Mucosa of gallbladder (tissue), 1 donor: ENCODE results near the gene ODF2. TPM values are rescaled to one million over a fixed set of nuclear protein-coding genes. Genes with fewer than 3 reads are reported as not detected.
"Not testable (repeated sequence)": the region's sequence is repeated elsewhere in the genome, so short reads cannot be mapped to it uniquely, and the experiment has no call there.

ENCODE experiments used
- DNase-seq: peaks from one replicate; pipeline ENCODE4 v3.0.0-alpha.2; 2020; ENCODE audit warnings: low spot score
- total RNA-seq: library from RNA; stranded (reverse); gene quantifications from one replicate; pipeline ENCODE4 v1.2.1, GENCODE V29; 2021
- donor health status: DM: no; HTN: no; CAD: no.

ODF2 gene
- 26.4 TPM for total RNA-seq

DNA sequence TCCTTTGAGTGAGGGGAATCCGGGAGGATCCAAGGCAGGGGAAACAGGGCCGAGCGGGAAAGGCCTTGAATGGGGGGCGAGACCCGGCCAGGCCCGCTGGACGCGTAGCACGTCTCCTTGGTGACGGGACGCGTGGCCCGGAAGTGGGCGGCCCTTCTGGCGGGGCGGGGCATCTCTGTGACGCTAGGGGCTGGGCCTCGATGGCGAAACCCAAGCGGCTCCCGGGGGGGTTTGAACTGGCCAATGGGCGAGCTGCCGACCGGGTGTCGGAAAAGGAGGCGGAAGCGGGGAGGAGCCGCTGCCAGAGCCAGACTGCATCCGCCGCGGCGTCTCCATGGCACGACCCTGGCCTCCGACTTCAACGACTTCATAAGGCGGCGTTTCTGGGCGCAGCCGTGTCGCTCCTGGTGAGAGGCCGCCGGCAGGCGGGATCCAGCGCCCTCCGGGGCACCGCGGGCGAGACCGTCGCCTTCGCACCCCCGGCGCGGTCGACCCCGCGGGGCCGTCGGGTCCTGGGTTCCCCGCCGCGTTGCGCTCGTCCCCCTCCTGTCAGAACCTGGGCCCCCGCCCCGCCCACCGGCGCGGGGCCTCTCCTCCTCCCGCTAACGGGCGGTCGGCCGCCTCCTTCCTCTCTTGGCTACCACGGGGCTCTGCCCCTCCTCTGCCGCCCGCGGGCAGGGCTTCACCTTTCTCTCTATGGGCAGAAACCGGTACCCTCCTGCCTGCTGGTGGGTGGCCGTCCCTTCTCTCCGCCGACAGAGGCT, at the start of gene ODF2:
TSS of gene ODF2 (plus strand) at position 158 of the 764 bp plus-strand sequence. CDS start at position 244, 86 bp downstream.
- peak; percentile 98 for DNase-seq

DNA sequence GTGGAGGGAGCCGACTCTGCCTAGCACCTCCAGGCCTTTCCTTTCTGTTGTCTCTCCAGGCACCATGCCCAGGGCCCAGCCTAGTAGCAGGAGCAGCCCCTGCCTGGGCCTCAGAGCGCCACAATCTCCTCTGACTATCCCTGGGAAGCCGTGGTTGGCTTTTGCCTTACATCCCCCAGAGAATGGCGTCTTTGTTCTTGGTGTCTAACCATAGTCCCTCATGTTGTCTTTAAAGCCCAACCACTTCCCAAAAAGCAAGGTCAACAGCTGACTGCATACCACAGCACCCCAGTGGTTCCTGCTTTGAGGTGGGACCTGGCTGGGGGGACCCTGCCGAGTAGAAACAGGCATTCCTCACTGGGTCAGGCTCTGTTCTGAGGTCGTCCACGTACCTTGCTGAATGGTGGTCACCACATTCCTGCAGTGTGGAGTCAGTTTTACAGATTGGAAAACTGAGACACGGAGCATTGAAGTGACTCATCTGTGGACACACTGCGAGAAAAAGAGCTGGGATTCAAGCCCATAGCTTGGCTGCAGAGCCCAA, 48.9 kb upstream of the ODF2 start:
- DNase-seq, result no peak

DNA sequence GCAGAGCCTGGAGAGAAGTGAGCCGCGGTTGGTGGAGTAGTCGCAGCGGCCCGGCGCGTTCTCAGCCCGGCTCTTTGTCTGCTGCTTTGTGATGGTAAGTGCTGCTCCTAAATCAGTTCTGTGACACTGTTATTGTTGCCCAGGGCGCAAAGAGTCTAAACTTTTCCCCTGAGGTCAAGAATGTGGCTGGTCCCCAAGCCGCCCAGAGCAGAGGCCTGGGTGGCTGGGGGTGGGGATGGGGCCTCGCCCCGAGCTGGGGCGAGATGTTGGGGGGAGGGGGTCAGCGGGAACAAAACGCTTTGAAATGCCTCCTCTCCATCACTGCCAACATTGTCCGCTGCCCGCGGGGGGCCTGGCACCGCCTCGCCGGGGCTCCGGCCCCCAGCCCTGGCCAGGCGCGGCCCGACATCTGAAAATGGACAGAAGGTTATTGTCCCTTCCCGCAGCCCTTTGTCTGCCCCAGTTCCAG, 46.8 kb upstream of the ODF2 start:
- no peak for DNase-seq

DNA sequence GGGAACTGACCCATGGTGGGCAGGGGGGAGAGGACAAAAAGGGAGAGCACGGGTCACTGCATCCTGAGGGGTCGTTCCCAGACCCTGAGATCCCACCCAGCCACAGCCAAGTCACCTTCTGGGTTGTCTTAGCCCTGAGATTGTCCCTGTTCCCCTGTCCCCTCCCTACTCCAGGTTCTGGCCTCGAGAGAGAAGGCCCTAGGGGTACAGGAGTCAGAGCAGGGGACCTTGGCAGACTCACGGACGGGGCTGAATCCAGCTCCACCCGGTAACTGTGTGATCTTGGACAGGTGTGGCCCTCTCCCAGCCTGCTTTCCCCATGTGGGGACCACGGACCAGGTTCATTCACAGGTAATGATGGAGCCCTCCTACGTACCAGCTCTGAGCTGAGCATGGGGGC, 46.4 kb upstream of the ODF2 start:
- DNase-seq, result no peak

DNA sequence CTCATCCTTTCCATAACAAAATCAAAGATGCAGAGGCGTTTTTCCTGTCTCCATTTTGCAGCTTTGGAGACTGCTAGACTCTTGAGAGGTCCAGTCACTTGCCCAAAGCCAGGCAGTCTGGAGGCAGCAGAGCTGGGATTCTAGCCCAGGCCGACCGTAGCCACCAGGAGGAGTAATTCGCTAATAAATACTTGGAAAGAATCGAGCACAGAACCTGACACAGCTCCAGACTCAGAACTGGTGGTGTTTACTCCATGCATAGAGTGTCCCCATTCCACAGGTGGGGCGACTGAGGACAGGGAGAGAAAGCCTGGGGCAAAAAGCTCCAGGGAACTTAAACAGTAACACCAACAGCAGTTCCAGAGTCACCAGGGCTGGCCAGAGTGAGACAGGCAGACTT, 45.8 kb upstream of the ODF2 start:
- no peak for DNase-seq

DNA sequence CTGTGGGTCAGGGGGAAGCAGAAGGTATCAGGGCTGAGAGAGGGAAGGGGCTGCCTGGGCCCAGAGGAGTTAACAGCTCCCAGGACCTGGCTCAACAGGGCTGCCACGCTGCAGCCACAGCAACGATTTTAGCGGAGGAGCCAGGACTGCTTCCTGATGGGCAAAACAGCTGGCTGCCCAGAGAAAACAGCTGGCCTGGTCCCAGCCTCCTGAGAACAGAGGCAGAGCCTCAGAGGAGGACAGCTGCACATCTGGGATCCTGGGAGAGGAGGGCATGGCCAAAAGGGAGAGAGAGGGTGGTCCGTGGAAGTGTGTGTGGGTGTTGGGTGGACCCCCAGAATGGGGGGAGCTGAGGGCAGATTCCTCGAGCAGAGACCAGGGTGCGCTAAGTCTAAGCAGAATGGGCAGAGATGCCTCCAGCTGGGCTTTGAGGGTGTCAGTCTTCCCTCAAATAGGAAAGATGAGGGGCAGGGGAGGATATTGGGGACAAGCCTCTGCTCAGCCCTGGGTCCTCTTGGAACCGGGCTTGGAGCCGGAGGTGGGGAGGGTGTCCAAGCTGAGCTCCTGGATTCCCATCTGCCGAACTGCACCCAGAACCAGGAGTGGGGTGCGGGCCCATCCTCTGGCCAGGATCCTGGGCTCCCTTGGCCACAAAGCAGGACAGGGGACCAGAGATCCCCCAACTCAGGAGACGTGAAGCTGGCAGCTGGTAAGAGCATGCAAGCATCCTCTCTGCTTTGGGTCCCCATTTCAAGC, 44.3 kb upstream of the ODF2 start:
- no peak for DNase-seq

DNA sequence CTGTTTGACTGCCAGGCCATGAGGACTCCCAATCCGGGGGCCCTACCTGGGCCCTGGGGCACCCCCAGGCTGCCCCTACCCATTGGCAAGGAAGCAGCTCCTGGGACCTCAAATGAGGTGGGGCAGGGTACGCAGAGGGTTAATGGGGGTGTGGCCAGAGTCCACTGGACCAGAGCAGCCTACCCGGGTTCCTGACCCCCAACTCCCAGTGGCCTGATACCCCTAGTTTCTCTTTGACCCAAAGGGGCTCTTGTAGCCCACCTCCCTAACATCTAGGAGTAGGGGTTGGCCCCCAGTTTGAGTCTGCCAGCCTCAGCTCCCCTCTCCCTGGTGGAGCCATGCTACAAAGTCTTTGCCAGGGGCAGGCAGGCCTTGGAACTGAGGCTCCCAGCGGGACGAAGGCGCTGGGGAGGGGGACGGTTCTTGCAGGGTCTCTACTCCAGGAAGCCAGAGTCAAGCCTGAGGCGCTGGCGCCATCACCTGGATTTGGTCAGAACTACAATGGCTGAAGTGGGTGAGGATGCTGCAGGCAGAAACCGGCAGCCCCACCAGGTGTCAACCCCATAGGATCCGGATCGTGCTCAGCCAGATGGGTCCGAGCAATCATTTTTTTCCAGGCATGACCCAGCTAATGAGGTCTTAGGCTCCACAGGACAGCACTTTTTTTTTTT, 43.6 kb upstream of the ODF2 start:
- DNase-seq, result peak; percentile 19

DNA sequence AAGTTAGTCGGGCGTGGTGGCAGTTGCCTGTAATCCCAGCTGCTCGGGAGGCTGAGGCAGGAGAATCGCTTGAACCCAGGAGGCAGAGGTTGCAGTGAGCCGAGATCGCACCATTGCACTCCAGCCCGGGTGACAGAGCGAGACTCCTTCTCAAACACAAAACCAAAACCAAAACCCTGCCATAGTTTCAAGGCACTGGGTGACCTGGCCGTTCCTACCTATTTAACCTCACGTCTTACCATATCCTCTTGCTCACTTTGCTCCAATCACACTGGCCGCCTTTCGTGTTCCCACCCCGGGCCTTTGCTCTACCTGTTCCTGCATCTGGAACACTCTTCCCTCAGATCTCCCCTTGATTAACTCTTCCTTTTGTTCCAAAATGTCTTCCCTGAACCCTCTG, 42.1 kb upstream of the ODF2 start:
- DNase-seq, result not testable (repeated sequence)

DNA sequence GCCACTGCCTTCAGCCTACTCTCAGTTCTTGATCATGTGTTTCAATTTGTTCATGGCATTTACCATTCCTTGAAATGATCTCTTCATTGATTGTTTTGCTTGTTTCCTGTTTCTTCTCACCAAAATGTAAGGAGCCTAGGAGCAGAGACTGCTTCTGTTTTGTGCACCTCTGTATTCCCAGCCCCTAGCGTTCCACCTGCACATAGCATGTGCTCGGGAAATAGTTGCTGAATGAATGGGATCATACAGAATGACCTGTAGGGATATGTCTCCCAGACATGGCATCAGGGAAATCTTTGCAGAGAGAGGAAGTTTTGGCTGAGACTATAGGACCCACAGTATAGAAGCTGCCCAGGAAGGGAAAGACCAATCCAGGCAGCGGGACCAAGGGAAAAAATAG, 41.3 kb upstream of the ODF2 start:
- no peak for DNase-seq

DNA sequence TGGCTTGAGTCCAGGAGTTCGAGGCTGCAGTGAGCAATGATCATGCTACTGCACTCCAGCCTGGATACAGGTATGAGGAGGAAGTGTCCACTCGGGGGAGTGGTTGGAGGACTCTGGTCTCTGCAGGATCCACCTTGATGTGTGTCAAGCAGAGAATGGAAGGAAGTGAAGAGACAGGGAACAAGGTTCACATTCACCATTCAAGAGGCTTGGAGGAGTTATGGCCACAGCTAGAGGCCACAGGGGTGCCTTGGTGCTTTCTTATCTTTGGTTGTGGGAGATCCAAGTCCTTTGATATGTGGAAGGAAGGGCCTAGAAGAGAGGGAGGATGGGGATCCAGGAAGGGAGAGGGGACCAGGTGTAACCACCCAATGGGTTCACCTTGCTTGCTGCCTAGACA, 40.5 kb upstream of the ODF2 start:
- no peak for DNase-seq

DNA sequence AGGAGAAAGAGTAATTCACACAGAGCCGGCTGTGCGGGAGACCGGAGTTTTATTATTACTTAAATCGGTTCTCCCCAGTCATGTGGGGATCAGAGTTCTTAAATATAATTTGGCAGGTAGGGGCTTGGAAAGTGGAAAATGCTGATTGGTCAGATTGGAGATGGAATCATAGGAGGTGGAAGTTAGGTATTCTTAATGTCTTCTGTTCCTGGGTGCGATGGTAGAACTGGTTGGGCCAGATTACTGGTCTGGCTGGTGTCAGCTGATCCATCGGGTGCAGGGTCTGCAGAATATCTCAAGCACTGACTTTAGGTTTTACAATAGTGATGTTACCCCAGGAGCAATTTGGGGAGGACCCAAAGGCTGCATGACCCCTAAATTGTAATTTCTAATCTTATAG, 39.8 kb upstream of the ODF2 start:
- peak; percentile 33 for DNase-seq

DNA sequence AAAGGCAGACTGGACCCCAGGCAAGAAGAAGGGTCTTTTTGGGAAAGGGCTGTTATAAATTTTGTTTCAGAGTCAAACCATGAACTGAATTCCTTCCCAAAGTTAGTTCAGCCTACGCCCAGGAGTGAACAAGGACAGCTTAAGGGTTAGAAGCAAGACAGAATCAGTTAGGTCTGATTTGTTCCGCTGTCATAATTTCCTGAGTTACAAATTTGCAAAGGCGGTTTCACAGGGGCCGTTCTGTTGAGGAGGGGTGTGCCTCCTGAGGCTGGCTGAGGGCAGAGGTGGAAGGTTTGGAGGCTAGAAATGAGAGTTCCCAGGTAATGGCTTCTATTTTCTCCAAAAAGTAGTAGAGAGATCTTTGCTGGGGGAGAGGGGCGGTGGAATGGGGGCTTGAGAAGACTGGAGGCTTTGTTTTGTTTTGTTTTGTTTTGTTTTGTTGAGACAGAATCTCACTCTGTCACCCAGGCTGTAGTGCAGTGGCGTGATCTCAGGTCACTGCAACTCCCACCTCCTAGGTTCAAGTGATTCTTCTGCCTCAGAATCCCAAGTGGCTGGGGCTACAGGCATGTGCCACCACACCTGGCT, 39.3 kb upstream of the ODF2 start:
- DNase-seq, result no peak

DNA sequence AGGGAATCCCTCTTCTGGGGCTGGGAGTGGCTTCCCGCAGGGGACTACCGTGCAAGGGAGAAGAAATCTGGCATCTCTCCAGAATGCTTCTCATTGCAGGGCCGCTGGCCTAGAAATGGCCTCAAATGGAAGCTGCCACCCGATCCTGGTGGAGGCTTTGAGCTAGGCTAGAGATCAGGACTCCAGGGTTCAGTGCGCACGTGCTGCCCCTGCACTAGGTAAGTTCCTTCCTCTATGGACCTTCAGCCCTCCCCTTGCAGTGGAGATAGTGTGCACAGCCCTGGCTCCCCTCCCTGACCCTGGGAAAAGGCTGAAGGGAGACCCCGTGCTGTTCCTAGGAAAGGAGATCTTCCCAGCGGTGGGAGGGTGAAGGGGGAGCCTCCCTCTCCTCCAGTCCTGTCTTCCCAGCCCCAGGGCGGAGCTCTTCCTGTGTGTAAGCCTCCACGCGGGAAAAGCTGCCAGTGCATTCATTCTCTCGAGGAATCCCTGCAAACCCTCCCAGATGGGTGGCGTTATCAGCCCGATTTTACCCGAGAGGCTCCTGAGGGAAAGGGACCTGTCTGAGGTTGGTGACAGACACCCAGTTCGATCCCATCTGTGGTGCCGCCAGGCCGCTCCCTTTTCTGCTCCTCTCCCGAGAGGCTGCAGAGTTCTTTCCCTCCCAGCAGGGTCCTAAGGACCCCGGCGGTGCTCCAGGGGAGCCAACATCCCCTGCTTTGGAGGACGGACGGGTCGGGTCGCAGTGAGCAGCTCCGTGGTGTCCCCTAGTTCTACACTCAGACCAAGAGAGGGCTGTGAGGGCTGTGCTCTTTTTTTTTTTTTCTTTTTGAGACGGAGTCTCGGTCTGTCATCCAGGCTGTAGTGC, 36.5 kb upstream of the ODF2 start:
- DNase-seq, result no peak

DNA sequence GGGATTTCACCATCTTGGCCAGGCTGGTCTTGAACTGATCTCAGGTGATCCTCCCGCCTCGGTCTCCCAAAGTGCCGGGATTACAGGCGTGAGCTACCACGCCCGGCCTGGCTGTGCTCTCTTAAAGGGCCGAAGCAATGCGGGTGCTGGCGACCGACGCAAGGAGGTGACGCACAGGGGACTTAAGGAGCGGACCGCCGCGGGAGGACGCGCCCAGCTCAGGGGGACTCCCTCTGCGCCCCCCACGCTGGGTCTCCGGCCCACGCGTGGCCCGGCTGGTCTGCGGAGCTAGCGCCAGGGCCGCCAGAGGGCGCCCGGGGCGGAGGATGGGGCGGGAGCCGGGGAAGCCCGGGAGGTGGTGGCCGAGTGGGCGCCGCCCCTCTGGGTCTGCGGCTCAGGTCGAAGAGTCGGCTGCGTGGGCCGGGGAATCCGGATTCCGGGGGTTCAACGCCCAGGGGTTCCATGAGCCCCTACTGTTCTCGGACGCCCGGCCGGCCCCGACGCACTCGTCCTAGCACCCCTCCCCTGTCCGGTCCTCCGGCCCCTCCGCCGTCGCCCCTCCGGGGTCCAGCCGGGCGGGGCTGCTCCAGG, 35.7 kb upstream of the ODF2 start:
- peak; percentile 44 for DNase-seq

DNA sequence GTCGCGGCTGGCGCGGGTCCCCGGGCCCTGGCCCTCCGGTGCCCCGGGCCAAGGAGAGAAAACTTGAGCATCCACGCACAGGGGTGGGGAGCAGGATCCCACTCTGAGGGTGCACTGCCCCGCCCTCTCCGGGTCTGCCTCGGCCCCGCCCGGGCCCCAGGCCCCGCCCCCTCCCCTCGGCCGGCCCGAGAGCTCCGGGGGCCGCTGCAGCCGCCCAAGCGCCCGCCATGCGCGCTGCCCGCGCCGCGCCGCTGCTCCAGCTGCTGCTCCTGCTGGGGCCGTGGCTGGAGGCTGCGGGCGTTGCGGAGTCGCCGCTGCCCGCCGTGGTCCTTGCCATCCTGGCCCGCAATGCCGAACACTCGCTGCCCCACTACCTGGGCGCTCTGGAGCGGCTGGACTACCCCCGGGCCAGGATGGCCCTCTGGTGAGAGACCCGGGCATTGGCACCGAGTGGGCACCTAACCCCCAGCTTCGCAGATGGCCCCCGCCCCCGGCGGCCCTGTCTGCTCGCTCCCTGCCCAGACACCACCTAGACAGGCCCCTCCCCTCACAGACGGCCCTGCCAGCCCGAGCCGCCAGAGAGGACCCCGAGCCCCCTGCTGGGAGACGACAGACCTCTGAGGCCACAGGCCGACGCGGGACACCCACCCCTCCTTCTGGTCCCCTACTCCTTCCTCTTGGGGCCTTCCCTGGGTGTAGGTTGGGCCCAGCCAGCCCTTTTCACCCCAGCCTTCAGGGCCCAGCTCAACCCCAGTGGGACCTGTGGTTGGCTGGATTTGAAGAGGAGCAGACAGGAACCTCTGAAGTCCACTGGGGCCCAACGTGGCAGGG, 34.9 kb upstream of the ODF2 start, which contains the start of gene CERCAM:
TSS of gene CERCAM (plus strand) at position 207 of the 831 bp plus-strand sequence. CDS start at position 228, 21 bp downstream.
- DNase-seq, result peak; percentile 17

DNA sequence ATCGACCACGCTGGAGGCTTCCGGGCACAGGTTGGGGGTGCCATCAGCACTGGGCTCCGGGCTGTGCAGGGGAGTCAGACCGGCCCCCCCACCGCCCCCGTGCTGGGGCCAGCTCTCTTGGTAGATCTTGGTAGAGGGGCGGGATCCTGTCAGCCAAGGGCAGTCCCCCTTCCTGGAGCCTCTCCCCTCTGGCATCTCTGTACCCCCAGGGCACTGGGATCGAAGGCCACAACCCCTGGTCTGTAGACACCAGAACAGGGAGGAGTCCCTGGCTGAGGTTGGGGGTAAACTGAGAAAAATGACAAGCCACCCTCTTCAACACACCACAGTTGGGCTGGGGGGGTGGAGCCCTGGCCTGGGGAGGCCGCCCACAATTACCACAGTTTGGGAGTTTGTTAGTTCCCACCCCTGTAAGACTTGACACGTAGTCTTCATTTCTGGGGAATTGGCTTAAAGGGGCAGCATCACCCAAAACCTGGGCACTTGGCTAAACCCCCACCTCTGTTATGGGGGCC, 34.3 kb upstream of the ODF2 start:
- DNase-seq, result no peak

DNA sequence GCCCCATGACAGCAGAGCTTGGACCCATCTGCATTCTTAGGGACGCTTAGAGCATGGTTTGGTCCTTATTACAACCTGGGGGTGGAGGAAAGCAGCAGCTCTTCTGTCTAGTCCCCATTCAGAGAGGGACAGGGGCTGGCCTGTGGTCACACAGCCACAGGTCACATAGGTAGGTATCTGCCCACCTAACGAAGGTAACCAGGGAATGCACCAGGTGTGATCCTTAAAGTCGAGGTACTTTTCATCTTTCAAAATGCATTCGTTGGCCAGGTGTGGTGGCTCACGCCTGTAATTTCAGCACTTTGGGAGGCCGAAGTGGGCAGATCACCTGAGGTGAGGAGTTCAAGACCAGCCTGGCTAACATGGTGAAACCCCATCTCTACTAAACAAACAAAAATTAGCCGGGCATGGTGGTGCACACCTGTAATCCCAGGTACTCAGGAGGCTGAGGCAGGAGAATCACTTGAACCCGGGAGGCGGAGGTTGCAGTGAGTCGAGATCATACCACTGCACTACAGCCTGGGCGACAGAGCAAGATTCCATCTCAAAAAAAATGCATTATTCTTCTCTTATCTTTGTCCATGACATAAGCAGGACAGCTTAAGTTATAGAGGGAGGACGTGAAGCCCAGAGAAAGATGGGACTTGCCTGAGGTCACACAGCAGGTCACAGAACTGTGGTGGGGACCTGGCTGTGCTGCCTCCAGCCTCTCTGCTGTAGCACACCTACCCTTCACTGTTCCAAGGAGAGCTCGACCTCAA, 33.6 kb upstream of the ODF2 start:
- DNase-seq, result not testable (repeated sequence)

DNA sequence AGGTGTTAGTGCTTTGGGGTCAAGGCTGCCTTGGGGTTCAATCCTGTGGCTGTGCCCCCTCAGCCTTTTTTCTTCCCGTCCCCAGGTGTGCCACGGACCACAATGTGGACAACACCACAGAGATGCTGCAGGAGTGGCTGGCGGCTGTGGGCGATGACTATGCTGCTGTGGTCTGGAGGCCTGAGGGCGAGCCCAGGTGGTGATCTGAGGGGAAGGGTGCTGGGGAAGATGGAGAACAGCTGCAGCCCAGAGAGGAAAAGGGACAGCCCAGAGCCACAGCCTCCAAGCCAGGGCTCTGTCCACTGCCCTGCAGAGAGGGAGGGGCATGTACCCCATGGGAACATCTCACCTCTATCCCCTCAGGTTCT, 33.0 kb upstream of the ODF2 start:
- no peak for DNase-seq

DNA sequence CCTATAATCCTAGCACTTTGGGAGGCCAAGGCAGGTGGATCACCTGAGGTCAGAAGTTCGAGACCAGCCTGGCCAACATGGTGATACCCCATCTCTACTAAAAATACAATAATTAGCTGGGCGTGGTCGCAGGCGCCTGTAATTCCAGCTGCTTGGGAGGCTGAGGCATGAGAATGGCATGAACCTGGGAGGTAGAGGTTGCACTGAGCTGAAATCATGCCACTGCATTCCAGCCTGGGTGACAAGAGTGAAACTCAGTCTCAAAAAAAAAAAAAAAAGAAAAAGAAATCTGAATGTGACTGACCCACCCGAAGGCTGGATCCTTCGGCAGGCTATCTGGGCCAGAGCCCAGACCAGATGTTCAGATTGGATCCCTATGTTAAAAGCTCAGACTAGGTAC, 32.5 kb upstream of the ODF2 start:
- not testable (repeated sequence) for DNase-seq
